HepG2 (cell line): ENCODE results near the gene LSMEM2. TPM values are rescaled to one million over a fixed set of nuclear protein-coding genes. Genes with fewer than 3 reads are reported as not detected.

Experiments used
- CTCF ChIP-seq: sonication (generic); formaldehyde crosslinking; IDR thresholded peaks from 2 replicates; pipeline ENCODE4 v1.5.0; 2020; ENCODE audit warnings: mild to moderate bottlenecking, missing genetic modification reagents, moderate library complexity
- DDIT3 ChIP-seq: sonication (generic); formaldehyde crosslinking; IDR thresholded peaks from 2 replicates; pipeline ENCODE4 v1.4.0; 2020; ENCODE audit warnings: mild to moderate bottlenecking, missing genetic modification reagents
- ELK4 ChIP-seq: sonication (generic); formaldehyde crosslinking; IDR thresholded peaks from 2 replicates; pipeline ENCODE4 v1.9.0; 2021; ENCODE audit warnings: missing genetic modification reagents, borderline replicate concordance
- HCFC1 ChIP-seq: fragments of 150-350 bp; IDR thresholded peaks from 2 replicates; pipeline ENCODE4 v1.6.1; 2014; ENCODE audit warnings: low read depth, low read length
- HNRNPH1 ChIP-seq: fragments of 200-400 bp; formaldehyde crosslinking; optimal IDR thresholded peaks from 2 replicates; pipeline ENCODE3; 2017; ENCODE audit warnings: mild to moderate bottlenecking, low read depth, low read length
- MTA3 ChIP-seq: sonication (generic); formaldehyde crosslinking; IDR thresholded peaks from 2 replicates; pipeline ENCODE4 v1.4.0; 2020; ENCODE audit warnings: missing genetic modification reagents
- NCOR1 ChIP-seq: fragments of 200-600 bp; sonication (generic); IDR thresholded peaks from 2 replicates; pipeline ENCODE4 v1.7.0; 2017; ENCODE audit warnings: antibody characterized with exemption, low read length, borderline replicate concordance
- SKIL ChIP-seq: sonication (generic); formaldehyde crosslinking; IDR thresholded peaks from 2 replicates; pipeline ENCODE4 v1.8.0; 2022; ENCODE audit warnings: missing genetic modification reagents, mild to moderate bottlenecking, moderate library complexity, borderline replicate concordance
- SOX5 ChIP-seq: IDR thresholded peaks from 2 replicates; pipeline ENCODE4 v1.6.1; 2016; ENCODE audit warnings: borderline replicate concordance
- ZBTB20 ChIP-seq: sonication (generic); formaldehyde crosslinking; IDR thresholded peaks from 2 replicates; pipeline ENCODE4 v1.8.1; 2023; ENCODE audit warnings: missing genetic modification reagents, low read depth, mild to moderate bottlenecking, borderline replicate concordance
- ZNF160 ChIP-seq: sonication (generic); formaldehyde crosslinking; IDR thresholded peaks from 2 replicates; pipeline ENCODE4 v1.8.0; 2022; ENCODE audit warnings: mild to moderate bottlenecking, inconsistent platforms, missing genetic modification reagents
- ZNF235 ChIP-seq: sonication (generic); formaldehyde crosslinking; IDR thresholded peaks from 2 replicates; pipeline ENCODE4 v1.8.1; 2023; ENCODE audit warnings: mild to moderate bottlenecking, missing genetic modification reagents, borderline replicate concordance
- ZNF460 ChIP-seq: sonication (generic); formaldehyde crosslinking; IDR thresholded peaks from 2 replicates; pipeline ENCODE4 v1.5.1; 2020; ENCODE audit warnings: missing genetic modification reagents, mild to moderate bottlenecking, borderline replicate concordance
- ZNF543 ChIP-seq: sonication (generic); formaldehyde crosslinking; IDR thresholded peaks from 2 replicates; pipeline ENCODE4 v1.4.0; 2020; ENCODE audit warnings: mild to moderate bottlenecking, missing genetic modification reagents
- ZNF770 ChIP-seq: sonication (generic); formaldehyde crosslinking; IDR thresholded peaks from 2 replicates; pipeline ENCODE4 v1.5.0; 2020; ENCODE audit warnings: mild to moderate bottlenecking, missing genetic modification reagents
- ZNF879 ChIP-seq: sonication (generic); formaldehyde crosslinking; IDR thresholded peaks from 2 replicates; pipeline ENCODE4 v1.8.1; 2023; ENCODE audit warnings: missing genetic modification reagents
- polyA plus RNA-seq, 8 experiments: library from polyadenylated mRNA; depleted of rRNA in 3 of 8; stranded (reverse) in 7 of 8; unstranded in 1 of 8; fragments of >200 nt; fragmentation: Illumina TruSeq in 4 of 8; extraction: Trizol in 4 of 8; gene quantifications; 2 replicates each; pipeline versions ENCODE4 v1.2.1 to v1.2.3, GENCODE V29; 2011 to 2016; ENCODE audit warnings: low read depth in 4 of 8, missing spikeins in 1 of 8, mixed read lengths in 1 of 8; ENCODE audit not compliant: insufficient read depth in 1 of 8
- total RNA-seq, 5 experiments: library from RNA; depleted of rRNA; stranded (reverse); fragments of >200 nt; fragmentation: Illumina TruSeq; extraction: Trizol; gene quantifications; 2 replicates each; pipeline ENCODE4 v1.2.3, GENCODE V29; 2016; ENCODE audit warnings: low read depth in 1 of 5

LSMEM2 gene
- total and polyA plus RNA-seq, 2 of the 13 experiments (the other 11 are each of a cell fraction or from before 2014, with no cell fraction given): 0.07 to 0.41 TPM

- no peak for TF ChIP-seq ZNF770 (CRISPR knock-in tag)
- TF ChIP-seq ZBTB20 (CRISPR knock-in tag): peak; percentile 71
- TF ChIP-seq DDIT3 (CRISPR knock-in tag): no peak
- TF ChIP-seq ZNF879 (CRISPR knock-in tag): no peak
- TF ChIP-seq SOX5: 0 out of 2 replicates have a peak, but pooled peaks have one; percentile 9
- no peak for TF ChIP-seq ZNF543 (CRISPR knock-in tag)
- TF ChIP-seq ELK4 (CRISPR knock-in tag): no peak; the same call in 1 of the 2 replicates
- no peak for TF ChIP-seq HNRNPH1
- peak; percentile 51; the same call in 1 of the 2 replicates for TF ChIP-seq NCOR1
- TF ChIP-seq ZNF235: no peak
- TF ChIP-seq ZNF160 (CRISPR knock-in tag): no peak
- no peak for TF ChIP-seq MTA3 (CRISPR knock-in tag)
- TF ChIP-seq ZNF460 (CRISPR knock-in tag): no peak
- TF ChIP-seq HCFC1: peak; percentile 100
- TF ChIP-seq SKIL (CRISPR knock-in tag): no peak; the same call in 1 of the 2 replicates
- TF ChIP-seq CTCF (CRISPR knock-in tag): peak; percentile 53
These were observed 13.5 kb downstream of the LSMEM2 start, which contains the start of gene IFRD2 (continued) for GRCh38 chr3:50292159-50293078.
